Midbrain (tissue), 1 donor: ENCODE data around the gene AP2S1.
"Not testable (repeated sequence)": the region's sequence is repeated elsewhere in the genome, so short reads cannot be mapped to it uniquely, and the experiment has no call there.

Experiments
- DNase-seq: peaks from one replicate; lab custom pipeline; 2025; lab: John Stamatoyannopoulos, UW

The AP2S1 gene

GRCh38 chr19:46804432-46804831 is 46.2 kb downstream of the AP2S1 start:
- not testable (repeated sequence) for DNase-seq

- DNase-seq: no peak
These were observed 47.1 kb downstream of the AP2S1 start for GRCh38 chr19:46803555-46803954.

- no peak for DNase-seq
These were observed 48.5 kb downstream of the AP2S1 start for GRCh38 chr19:46802152-46802551.

GRCh38 chr19:46798713-46799112 is 51.9 kb downstream of the AP2S1 start:
- DNase-seq: no peak

GRCh38 chr19:46797881-46798280 is 52.8 kb downstream of the AP2S1 start:
- no peak for DNase-seq

GRCh38 chr19:46791944-46792343 is 58.7 kb downstream of the AP2S1 start:
- no peak for DNase-seq

- DNase-seq: no peak
These were observed 61.3 kb downstream of the AP2S1 start for GRCh38 chr19:46789371-46789770.

- no peak for DNase-seq
These were observed 61.7 kb downstream of the AP2S1 start for GRCh38 chr19:46788968-46789338.

GRCh38 chr19:46788262-46788967 is 62.2 kb downstream of the AP2S1 start, which contains the start of gene SLC1A5:
Gene SLC1A5 (minus strand): TSS chr19:46788594. CDS start chr19:46787965, 629 bp downstream.
- DNase-seq: peak; percentile 59
